ENCODE results near the gene ARL5A. TPM values are rescaled to one million over a fixed set of nuclear protein-coding genes. Genes with fewer than 3 reads are reported as not detected.

Gene ARL5A
- total RNA-seq, 2 experiments from 2014 or later: 78.1 to 91.4 TPM

DNA sequence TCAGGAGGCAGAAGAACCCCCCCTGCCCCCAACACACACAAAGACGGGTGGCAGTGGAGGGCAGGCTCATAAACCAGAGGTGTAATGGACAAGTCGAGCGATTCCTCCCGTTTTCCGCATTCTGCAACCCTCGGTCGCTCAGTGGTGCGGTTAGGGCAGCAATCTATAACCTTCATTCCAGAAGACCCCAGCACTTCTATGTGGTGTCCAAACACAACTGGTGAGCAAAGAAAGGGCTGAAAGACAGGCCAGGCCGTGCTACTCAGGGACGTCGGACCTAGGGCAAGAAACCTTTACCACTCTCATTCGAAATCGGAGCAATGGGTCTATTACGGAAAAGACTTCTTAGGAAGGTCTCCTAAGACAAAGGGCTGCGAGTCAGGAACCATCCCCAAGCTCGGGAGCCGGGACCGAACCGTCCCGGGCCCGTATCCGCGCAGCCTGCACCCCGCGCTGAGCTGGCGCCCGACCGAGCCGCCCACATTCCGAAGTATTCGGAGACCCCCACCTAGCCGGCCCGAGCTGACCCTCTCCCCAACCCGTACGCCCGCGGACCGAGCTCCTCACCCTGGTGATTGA lies 568 bp downstream of the ARL5A start:
- no peak for TF ChIP-seq CTCF (conservative IDR thresholded peaks at IDR 0.05; ENCODE audit: low read length)
- no peak for TF ChIP-seq EZH2phosphoT487 (IDR thresholded peaks at IDR 0.05; ENCODE audit: borderline replicate concordance, low read depth, low read length)
- no peaks in the 10 kb centered on the region for H3K9me3 ChIP-seq (ENCODE audit: low read length)
- H3K9me2 ChIP-seq (ENCODE audit: insufficient read depth, low read length): no peaks in the 10 kb centered on the region
- H3K4me3 ChIP-seq (ENCODE audit: low read depth, low read length, poor library complexity, severe bottlenecking): peak overlapping the region; percentile 99
- intact Hi-C loops (cut with micrococcal nuclease; ENCODE audit: unreplicated experiment): loop anchor here (5.0 to 10.0 kb wide), 2 partner anchors 347 to 890 kb away; partner anchors contain the start of genes ARL6IP6, PRPF40A and STAM2
- H3K4me2 ChIP-seq (ENCODE audit: low read length): peak overlapping the region; percentile 89
- peaks cover 20% of the 10 kb centered on the region; the same call in 1 of the 2 replicates for H4K20me1 ChIP-seq (ENCODE audit: insufficient read depth, low read length)
- H2AFZ ChIP-seq (ENCODE audit: low read length): peak overlapping the region; percentile 74
- H3K36me3 ChIP-seq (ENCODE audit: insufficient read depth, low read length): peaks cover 12% of the 10 kb centered on the region; the same call in 1 of the 2 replicates
- H3K79me2 ChIP-seq (ENCODE audit: insufficient read depth, low read depth, low read length): peaks cover 55% of the 10 kb centered on the region
- peak overlapping the region; percentile 57 for H3K27ac ChIP-seq (ENCODE audit: low read depth, low read length, poor library complexity, severe bottlenecking)
- CTCF ChIA-PET (ENCODE audit: unreplicated experiment): interaction anchor here (0.6 to 3.5 kb wide), 2 partner anchors 18 to 99 kb away, joined by 3 to 10 read pairs; no protein-coding TSS in a partner anchor
- BruUV-seq (replicated peaks): no TSS peak
- H3K4me1 ChIP-seq (ENCODE audit: insufficient read depth, low read length, poor library complexity, severe bottlenecking): peaks cover 34% of the 10 kb centered on the region
- DNase-seq (ENCODE audit: low spot score): peak; percentile 50
- POLR2A ChIA-PET: interaction anchor here (0.5 to 6.1 kb wide), 14 partner anchors 8 to 564 kb away, joined by 3 to 80 read pairs (median 4); no protein-coding TSS in a partner anchor

- ChIA-PET CTCF (ENCODE audit: unreplicated experiment) (no interaction called here), POLR2A (interaction anchor here (0.8 to 6.1 kb wide), 5 partner anchors 10 to 80 kb away, joined by 3 to 80 read pairs (median 3); no protein-coding TSS in a partner anchor)
- H3K27ac ChIP-seq (ENCODE audit: low read depth, low read length, poor library complexity, severe bottlenecking): no peak overlapping the region
- H2AFZ ChIP-seq (ENCODE audit: low read length): no peak overlapping the region
- TF ChIP-seq EZH2phosphoT487 (IDR thresholded peaks at IDR 0.05; ENCODE audit: borderline replicate concordance, low read depth, low read length) (no peak), CTCF (conservative IDR thresholded peaks at IDR 0.05; ENCODE audit: low read length) (no peak)
- peak; percentile 47 for DNase-seq (ENCODE audit: low spot score)
- BruUV-seq (replicated peaks): TSS peak; percentile 62
- peaks cover 19% of the 10 kb centered on the region for H3K36me3 ChIP-seq (ENCODE audit: insufficient read depth, low read length)
- no peaks in the 10 kb centered on the region for H3K9me3 ChIP-seq (ENCODE audit: low read length)
- H4K20me1 ChIP-seq (ENCODE audit: insufficient read depth, low read length): peaks cover 20% of the 10 kb centered on the region; the same call in 1 of the 2 replicates
- H3K4me3 ChIP-seq (ENCODE audit: low read depth, low read length, poor library complexity, severe bottlenecking): peak overlapping the region; percentile 99
- peaks cover 62% of the 10 kb centered on the region for H3K79me2 ChIP-seq (ENCODE audit: insufficient read depth, low read depth, low read length)
- H3K9me2 ChIP-seq (ENCODE audit: insufficient read depth, low read length): no peaks in the 10 kb centered on the region
- intact Hi-C loops (cut with micrococcal nuclease; ENCODE audit: unreplicated experiment): loop anchor here (5.0 to 10.0 kb wide), 2 partner anchors 348 to 891 kb away; partner anchors contain the start of genes ARL6IP6, PRPF40A and STAM2
- H3K4me1 ChIP-seq (ENCODE audit: insufficient read depth, low read length, poor library complexity, severe bottlenecking): peaks cover 34% of the 10 kb centered on the region
- H3K4me2 ChIP-seq (ENCODE audit: low read length): peak overlapping the region; percentile 89
These were observed 1.5 kb downstream of the ARL5A start for GRCh38 chr2:151826737-151827157.
